Transverse colon (tissue), 4 donors: ENCODE data around the gene WWC1.

Experiments used
- CTCF ChIP-seq, 5 experiments: fragments of 200-600 bp in 3 of 5; fragments of 450-650 bp in 2 of 5; sonication (generic) in 3 of 5; IDR thresholded peaks; 1 replicate in 2 of 5; 2 replicates in 3 of 5; pipeline ENCODE4 v1.5.1; 2016 to 2017; ENCODE audit warnings: antibody characterized with exemption in 5 of 5, inconsistent platforms in 3 of 5, mild to moderate bottlenecking in 2 of 5, moderate library complexity in 1 of 5
- POLR2A ChIP-seq: fragments of 450-650 bp; IDR thresholded peaks from one replicate; pipeline ENCODE4 v1.6.1; 2016; ENCODE audit warnings: antibody characterized with exemption, mild to moderate bottlenecking, moderate library complexity
- POLR2AphosphoS5 ChIP-seq, 3 donors: sonication (generic); formaldehyde crosslinking; IDR thresholded peaks; one replicate each; pipeline ENCODE4 v1.6.1; 2016; ENCODE audit warnings: antibody characterized with exemption in 3 of 3

DNA sequence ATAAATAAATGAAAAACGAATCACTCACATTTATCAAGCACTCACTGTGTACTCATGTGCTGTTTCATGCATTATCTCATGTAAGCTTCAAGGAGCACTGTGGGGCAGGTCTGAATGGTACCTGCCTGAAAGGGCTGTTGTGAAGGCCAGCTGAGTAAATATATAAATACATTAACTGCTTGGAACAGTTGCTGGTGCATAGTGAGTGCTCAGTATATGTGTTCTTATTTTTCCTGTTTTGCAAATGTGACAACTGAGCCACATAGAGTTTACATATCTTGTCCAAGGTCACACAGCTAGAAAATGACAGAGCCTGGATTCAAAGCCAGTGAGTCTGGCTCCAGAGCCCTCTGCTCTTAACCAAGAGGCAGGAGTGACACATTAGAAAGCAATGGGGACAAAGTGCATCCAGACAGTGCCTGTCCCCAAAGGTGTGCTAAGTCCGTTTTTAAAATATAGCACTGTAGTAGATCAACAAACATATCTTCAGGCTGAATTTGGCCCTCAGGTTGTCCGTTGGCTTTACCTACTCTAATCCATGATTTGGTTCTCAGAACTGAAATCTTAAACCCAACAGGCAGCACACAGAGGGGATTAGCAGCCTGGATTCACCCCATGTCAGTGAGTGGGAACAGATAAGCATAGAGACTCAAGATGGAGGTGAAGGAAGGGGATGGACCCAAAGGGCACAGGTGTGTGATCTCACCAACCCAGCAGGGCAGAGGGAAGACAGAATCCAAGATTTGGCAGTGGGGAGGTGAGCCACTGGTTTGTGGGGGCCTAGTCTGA, 70.8 kb downstream of the WWC1 start:
- TF ChIP-seq CTCF (IDR thresholded peaks at IDR 0.05) (no peak), POLR2AphosphoS5 (IDR thresholded peaks at IDR 0.05) (no peak), POLR2A (no peak)
